ENCODE data around the gene ARIH2.

DNA sequence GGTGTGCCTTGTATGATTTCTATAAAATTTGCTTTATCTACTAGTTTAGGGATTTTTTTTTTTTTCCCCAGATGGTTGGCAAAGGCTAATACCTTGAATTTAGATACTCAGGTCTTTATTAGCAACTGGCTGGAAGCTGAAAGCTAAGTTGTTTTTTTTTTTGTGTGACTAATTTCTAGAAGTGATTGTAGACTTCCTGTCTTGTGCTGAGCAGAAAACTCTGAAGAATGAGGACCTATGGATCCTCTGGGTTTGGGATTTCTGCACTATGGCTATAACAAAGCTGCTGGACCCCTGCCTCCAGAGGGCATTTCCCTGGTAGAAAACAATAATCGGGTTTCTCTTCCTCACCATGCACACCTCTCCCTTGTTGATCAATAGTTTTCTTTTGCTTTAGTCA lies 10.0 kb downstream of the ARIH2 start:
- no peak for TF ChIP-seq CTCF (IDR thresholded peaks at IDR 0.05)
- TF ChIP-seq POLR2A (IDR thresholded peaks at IDR 0.05) = no peak
- no peak for TF ChIP-seq POLR2AphosphoS5 (IDR thresholded peaks at IDR 0.05)
- no peak for TF ChIP-seq EP300 (IDR thresholded peaks at IDR 0.05)
